GM12873 (cell line): ENCODE measurements around the gene IQGAP1.

Experiments used
- TF ChIP-seq, protein P1 (sequence below): IDR thresholded peaks from 2 replicates; pipeline ENCODE4 v1.5.1; 2012; ENCODE audit warnings: low read depth, mild to moderate bottlenecking, moderate library complexity, low read length, control low read depth; ENCODE audit not compliant: insufficient read depth; ENCODE audit errors: missing control alignments

The IQGAP1 gene

GRCh38 chr15:90520365-90520764, 132.3 kb downstream of the IQGAP1 start:
- TF ChIP-seq, protein P1, sequence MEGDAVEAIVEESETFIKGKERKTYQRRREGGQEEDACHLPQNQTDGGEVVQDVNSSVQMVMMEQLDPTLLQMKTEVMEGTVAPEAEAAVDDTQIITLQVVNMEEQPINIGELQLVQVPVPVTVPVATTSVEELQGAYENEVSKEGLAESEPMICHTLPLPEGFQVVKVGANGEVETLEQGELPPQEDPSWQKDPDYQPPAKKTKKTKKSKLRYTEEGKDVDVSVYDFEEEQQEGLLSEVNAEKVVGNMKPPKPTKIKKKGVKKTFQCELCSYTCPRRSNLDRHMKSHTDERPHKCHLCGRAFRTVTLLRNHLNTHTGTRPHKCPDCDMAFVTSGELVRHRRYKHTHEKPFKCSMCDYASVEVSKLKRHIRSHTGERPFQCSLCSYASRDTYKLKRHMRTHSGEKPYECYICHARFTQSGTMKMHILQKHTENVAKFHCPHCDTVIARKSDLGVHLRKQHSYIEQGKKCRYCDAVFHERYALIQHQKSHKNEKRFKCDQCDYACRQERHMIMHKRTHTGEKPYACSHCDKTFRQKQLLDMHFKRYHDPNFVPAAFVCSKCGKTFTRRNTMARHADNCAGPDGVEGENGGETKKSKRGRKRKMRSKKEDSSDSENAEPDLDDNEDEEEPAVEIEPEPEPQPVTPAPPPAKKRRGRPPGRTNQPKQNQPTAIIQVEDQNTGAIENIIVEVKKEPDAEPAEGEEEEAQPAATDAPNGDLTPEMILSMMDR: no peak

GRCh38 chr15:90523373-90523772, 135.3 kb downstream of the IQGAP1 start:
- TF ChIP-seq, protein P1: no peak

- TF ChIP-seq, protein P1: no peak
Observed at GRCh38 chr15:90529011-90529370, 140.9 kb downstream of the IQGAP1 start.

GRCh38 chr15:90529371-90530249, 141.6 kb downstream of the IQGAP1 start, which contains the start of gene CRTC3:
Gene CRTC3 (plus strand): TSS chr15:90529923. CDS start chr15:90530072, 149 bp downstream.
- TF ChIP-seq, protein P1: peak; percentile 21

DNA sequence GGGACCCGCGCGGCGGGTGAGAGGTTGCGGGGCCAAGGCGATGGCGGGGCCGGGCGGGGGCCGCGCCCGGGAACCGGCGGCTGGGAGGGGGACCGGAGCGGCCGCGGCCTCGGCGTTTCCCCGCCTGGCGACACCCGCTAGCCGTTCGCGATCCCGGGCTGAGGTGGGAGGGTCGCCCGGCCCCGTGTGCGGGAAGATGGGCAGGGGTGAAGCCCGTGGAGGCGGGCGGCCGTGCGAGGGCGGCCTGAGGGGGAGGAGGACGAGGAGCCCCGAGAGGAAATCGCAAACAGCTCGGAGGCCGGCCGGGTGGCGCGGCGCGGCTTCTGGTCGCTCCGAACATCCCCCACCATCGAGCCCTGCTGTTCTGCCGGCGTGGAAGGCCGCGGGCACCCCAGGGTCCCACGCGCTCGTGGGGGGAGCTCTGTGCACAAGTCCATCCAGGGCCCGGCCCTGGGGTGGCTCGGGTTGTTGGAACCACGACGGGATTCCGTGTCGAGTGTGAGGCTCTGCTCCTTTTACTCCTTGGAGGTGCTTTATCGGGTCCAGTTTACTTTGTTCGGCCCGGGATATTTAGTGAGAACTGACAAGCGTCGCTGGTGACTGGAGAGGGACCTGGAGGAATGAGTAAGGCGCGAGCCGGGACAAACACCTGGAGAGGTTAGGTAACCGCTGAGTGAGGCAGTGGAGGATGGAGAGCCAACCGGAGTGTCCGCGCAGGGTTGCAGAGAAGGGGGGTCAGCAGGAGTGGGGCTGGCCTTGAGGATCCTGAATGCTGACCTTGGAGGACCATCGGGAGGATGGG, 142.4 kb downstream of the IQGAP1 start:
- TF ChIP-seq, protein P1: no peak

DNA sequence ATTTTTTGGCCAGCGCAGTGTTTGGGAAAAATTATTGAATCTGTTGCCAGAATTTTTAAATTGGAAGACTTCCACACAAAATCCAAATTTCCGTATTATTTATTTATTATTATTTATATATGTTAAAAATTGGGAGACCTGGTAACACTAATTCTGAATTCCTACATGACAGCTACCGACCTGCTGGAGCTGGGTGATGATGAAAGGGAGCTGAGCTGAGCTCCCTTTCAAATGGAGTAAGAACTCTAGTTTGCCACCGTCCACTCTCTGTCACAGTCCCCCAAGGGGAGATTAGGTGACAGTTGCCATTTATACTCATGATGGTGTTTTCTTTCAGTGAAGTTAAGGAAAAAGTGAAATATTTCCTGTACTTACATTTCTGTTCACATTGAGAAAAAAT, 143.1 kb downstream of the IQGAP1 start:
- TF ChIP-seq, protein P1: no peak

- TF ChIP-seq, protein P1: no peak
Observed at GRCh38 chr15:90535254-90535653, 147.2 kb downstream of the IQGAP1 start.
